Measurements from ENCODE around the gene PITPNM1. TPM values are rescaled to one million over a fixed set of nuclear protein-coding genes. Genes with fewer than 3 reads are reported as not detected.
A peak's percentile ranks its signal among the peaks of the same experiment; 100 is the strongest.

The PITPNM1 gene
- total RNA-seq, 4 donors from 2014 or later = 7.3 to 19.9 (median 12.6) TPM

- 89 to 93% methylated on average over 12 of the region's 12 CpGs for WGBS, 2 donors
- intact Hi-C loops (cut with DNase I; ENCODE audit: low total_unique reads) = no loop called here
- TF ChIP-seq CTCF (IDR thresholded peaks at IDR 0.05) = no peak
- no peak for TF ChIP-seq POLR2A (IDR thresholded peaks at IDR 0.05)
- DNase-seq (ENCODE audit: low spot score in 2 of 2) = no peak
- H3K4me3 ChIP-seq (ENCODE audit: low read depth, poor library complexity, severe bottlenecking) = no peak overlapping the region
Observed at GRCh38 chr11:67496113-67496512, 9.1 kb downstream of the PITPNM1 start.

- no peak overlapping the region for H3K4me3 ChIP-seq (ENCODE audit: low read depth, poor library complexity, severe bottlenecking)
- WGBS, 2 donors = 92% methylated on average over 10 to 16 of the region's 16 CpGs
- TF ChIP-seq POLR2A (IDR thresholded peaks at IDR 0.05) (no peak), CTCF (IDR thresholded peaks at IDR 0.05) (no peak)
- peak in 1 of 2 donors; percentile 84 for DNase-seq (ENCODE audit: low spot score in 2 of 2)
- intact Hi-C loops (cut with DNase I; ENCODE audit: low total_unique reads) = no loop called here
Observed at GRCh38 chr11:67495234-67496005, 9.7 kb downstream of the PITPNM1 start.

- WGBS, 2 donors = 90 to 91% methylated on average over 58 to 59 of the region's 59 CpGs
- intact Hi-C loops (cut with DNase I; ENCODE audit: low total_unique reads) = no loop called here
Observed at GRCh38 chr11:67494371-67495233, 10.6 kb downstream of the PITPNM1 start.

GRCh38 chr11:67493548-67494370, 11.4 kb downstream of the PITPNM1 start:
- WGBS, 2 donors = 94 to 96% methylated on average over 46 to 65 of the region's 65 CpGs
- intact Hi-C loops (cut with DNase I; ENCODE audit: low total_unique reads) = no loop called here
- DNase-seq (ENCODE audit: low spot score in 2 of 2) = peak in 1 of 2 donors; percentile 84
- TF ChIP-seq POLR2A (IDR thresholded peaks at IDR 0.05) (no peak), CTCF (IDR thresholded peaks at IDR 0.05) (no peak)
- H3K4me3 ChIP-seq (ENCODE audit: low read depth, poor library complexity, severe bottlenecking) = no peak overlapping the region

More at GRCh38 chr11:67494371-67495233, 10.6 kb downstream of the PITPNM1 start:
- TF ChIP-seq POLR2A (IDR thresholded peaks at IDR 0.05) (no peak), CTCF (IDR thresholded peaks at IDR 0.05) (no peak)
- peak in 1 of 2 donors; percentile 84 for DNase-seq (ENCODE audit: low spot score in 2 of 2)
- H3K4me3 ChIP-seq (ENCODE audit: low read depth, poor library complexity, severe bottlenecking) = no peak overlapping the region

GRCh38 chr11:67492801-67493547, 12.2 kb downstream of the PITPNM1 start:
- H3K4me3 ChIP-seq (ENCODE audit: low read depth, poor library complexity, severe bottlenecking) = no peak overlapping the region
- intact Hi-C loops (cut with DNase I; ENCODE audit: low total_unique reads) = no loop called here
- TF ChIP-seq POLR2A (IDR thresholded peaks at IDR 0.05) = no peak
- TF ChIP-seq CTCF (IDR thresholded peaks at IDR 0.05) = no peak
- 83 to 92% methylated on average over 26 to 45 of the region's 46 CpGs for WGBS, 2 donors
- DNase-seq (ENCODE audit: low spot score in 2 of 2) = peak in 1 of 2 donors; percentile 79
